Memory B cell (primary cell): ENCODE results near the gene C1orf198.

ENCODE experiments used
- ATAC-seq: fragments of 150-1000 bp; cut with Tn5 transposase; 2 replicates; pipeline ENCODE4 v1.10.0; 2021; ENCODE audit warnings: low read depth, mild to moderate bottlenecking, moderate library complexity
- DNase-seq, 2 donors: peaks; one replicate each; pipeline ENCODE4 v3.0.0; 2022; ENCODE audit warnings: low spot score in 2 of 2
- H3K27ac Mint-ChIP-seq: one replicate; pipeline ENCODE4 v1.8.0; 2022; ENCODE audit warnings: mild to moderate bottlenecking, moderate library complexity, mixed read lengths
- H3K27me3 Mint-ChIP-seq: one replicate; pipeline ENCODE4 v1.8.0; 2022; ENCODE audit warnings: mixed read lengths
- H3K36me3 Mint-ChIP-seq: one replicate; pipeline ENCODE4 v1.8.0; 2022; ENCODE audit warnings: mild to moderate bottlenecking, mixed read lengths
- H3K4me1 Mint-ChIP-seq: one replicate; pipeline ENCODE4 v1.8.0; 2022; ENCODE audit warnings: mixed read lengths
- H3K4me3 Mint-ChIP-seq: one replicate; pipeline ENCODE4 v1.8.0; 2022; ENCODE audit warnings: mild to moderate bottlenecking, moderate library complexity, mixed read lengths
- H3K9me3 Mint-ChIP-seq: one replicate; pipeline ENCODE4 v1.8.0; 2022; ENCODE audit warnings: mixed read lengths

C1orf198 gene

DNA sequence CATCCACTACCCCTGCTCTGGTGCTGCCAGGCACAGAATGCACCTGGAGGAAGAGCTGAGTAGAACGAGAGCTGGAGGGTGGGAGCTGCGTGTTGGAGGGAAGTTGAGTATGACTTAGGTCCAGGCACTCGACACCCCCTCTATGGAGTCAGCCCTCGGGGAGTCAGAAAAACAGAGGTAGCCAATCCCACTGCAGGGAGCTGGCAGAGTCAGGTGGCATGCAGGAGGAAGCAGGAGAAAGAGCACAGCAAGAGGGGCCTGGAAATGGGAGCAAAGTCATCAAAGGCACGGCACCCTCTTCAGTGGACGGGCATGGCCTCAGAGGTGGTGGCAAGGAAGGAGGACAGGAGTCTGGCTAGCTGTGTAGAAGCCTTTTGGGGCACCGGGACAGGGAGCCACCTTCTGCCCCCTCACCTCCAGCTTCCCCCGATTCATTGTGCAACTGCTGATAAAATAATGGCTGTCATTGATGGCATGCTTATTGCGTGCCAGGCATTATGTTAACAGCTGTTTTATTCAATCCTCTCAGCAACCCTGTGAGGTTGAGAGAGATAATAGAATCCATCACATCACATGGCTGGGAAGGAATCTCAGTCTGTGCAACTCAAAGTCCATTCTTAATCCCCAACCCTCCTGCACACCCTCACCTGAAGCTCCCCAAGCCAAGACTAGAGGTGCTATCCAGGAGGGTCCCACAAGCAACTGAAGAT is 42.0 kb downstream of the C1orf198 start:
- Mint-ChIP-seq H3K4me1 (no peaks in the 10 kb centered on the region), H3K9me3 (peaks cover 5% of the 10 kb centered on the region), H3K27ac (no peak overlapping the region), H3K36me3 (peaks cover 2% of the 10 kb centered on the region), H3K4me3 (no peak overlapping the region), H3K27me3 (peaks cover 6% of the 10 kb centered on the region)
- DNase-seq (peak in 1 of 2 donors; percentile 6), ATAC-seq (no peak)

- Mint-ChIP-seq H3K9me3 (peaks cover 2% of the 10 kb centered on the region), H3K4me1 (no peaks in the 10 kb centered on the region), H3K27ac (no peak overlapping the region), H3K4me3 (no peak overlapping the region), H3K27me3 (peaks cover 10% of the 10 kb centered on the region), H3K36me3 (no peaks in the 10 kb centered on the region)
- no peak for DNase-seq
- no peak for ATAC-seq
Observed at GRCh38 chr1:230825761-230826160, 42.6 kb downstream of the C1orf198 start.

GRCh38 chr1:230824919-230825721 is 43.2 kb downstream of the C1orf198 start:
- Mint-ChIP-seq H3K4me3 (no peak overlapping the region), H3K4me1 (no peaks in the 10 kb centered on the region), H3K27me3 (peaks cover 11% of the 10 kb centered on the region), H3K27ac (no peak overlapping the region), H3K36me3 (no peaks in the 10 kb centered on the region), H3K9me3 (no peaks in the 10 kb centered on the region)
- ATAC-seq (no peak), DNase-seq (no peak)

GRCh38 chr1:230824551-230824918 is 43.8 kb downstream of the C1orf198 start:
- no peak for ATAC-seq
- DNase-seq: peak in 1 of 2 donors; percentile 4
- Mint-ChIP-seq H3K27ac (no peak overlapping the region), H3K9me3 (no peaks in the 10 kb centered on the region), H3K4me1 (no peaks in the 10 kb centered on the region), H3K4me3 (no peak overlapping the region), H3K27me3 (peaks cover 11% of the 10 kb centered on the region), H3K36me3 (no peaks in the 10 kb centered on the region)

- Mint-ChIP-seq H3K4me1 (no peaks in the 10 kb centered on the region), H3K36me3 (no peaks in the 10 kb centered on the region), H3K27ac (no peak overlapping the region), H3K27me3 (peaks cover 13% of the 10 kb centered on the region), H3K4me3 (no peak overlapping the region), H3K9me3 (no peaks in the 10 kb centered on the region)
- ATAC-seq (no peak), DNase-seq (no peak)
Observed at GRCh38 chr1:230823931-230824381, 44.4 kb downstream of the C1orf198 start.

- H3K27me3 Mint-ChIP-seq: peaks cover 15% of the 10 kb centered on the region
- ATAC-seq (no peak), DNase-seq (peak in 1 of 2 donors; percentile 6)
- H3K27ac Mint-ChIP-seq: no peak overlapping the region
- no peaks in the 10 kb centered on the region for H3K36me3 Mint-ChIP-seq
- no peaks in the 10 kb centered on the region for H3K9me3 Mint-ChIP-seq
- no peaks in the 10 kb centered on the region for H3K4me1 Mint-ChIP-seq
- H3K4me3 Mint-ChIP-seq: no peak overlapping the region
Observed at GRCh38 chr1:230823426-230823825, 44.9 kb downstream of the C1orf198 start.

- no peaks in the 10 kb centered on the region for H3K9me3 Mint-ChIP-seq
- ATAC-seq (no peak), DNase-seq (no peak)
- no peaks in the 10 kb centered on the region for H3K36me3 Mint-ChIP-seq
- peaks cover 20% of the 10 kb centered on the region for H3K27me3 Mint-ChIP-seq
- H3K4me1 Mint-ChIP-seq: no peaks in the 10 kb centered on the region
- no peak overlapping the region for H3K27ac Mint-ChIP-seq
- H3K4me3 Mint-ChIP-seq: no peak overlapping the region
Observed at GRCh38 chr1:230822092-230822581, 46.2 kb downstream of the C1orf198 start.

- Mint-ChIP-seq H3K4me1 (no peaks in the 10 kb centered on the region), H3K9me3 (no peaks in the 10 kb centered on the region), H3K36me3 (no peaks in the 10 kb centered on the region), H3K27ac (no peak overlapping the region), H3K27me3 (peaks cover 21% of the 10 kb centered on the region), H3K4me3 (no peak overlapping the region)
- DNase-seq: peak in 1 of 2 donors; percentile 2
- no peak for ATAC-seq
Observed at GRCh38 chr1:230821346-230821745, 47.0 kb downstream of the C1orf198 start.

- Mint-ChIP-seq H3K36me3 (no peaks in the 10 kb centered on the region), H3K27ac (no peak overlapping the region), H3K27me3 (peaks cover 22% of the 10 kb centered on the region), H3K4me3 (no peak overlapping the region), H3K4me1 (no peaks in the 10 kb centered on the region), H3K9me3 (no peaks in the 10 kb centered on the region)
- DNase-seq: peak in 1 of 2 donors; percentile 3
- no peak for ATAC-seq
Observed at GRCh38 chr1:230820568-230820967, 47.8 kb downstream of the C1orf198 start.

DNA sequence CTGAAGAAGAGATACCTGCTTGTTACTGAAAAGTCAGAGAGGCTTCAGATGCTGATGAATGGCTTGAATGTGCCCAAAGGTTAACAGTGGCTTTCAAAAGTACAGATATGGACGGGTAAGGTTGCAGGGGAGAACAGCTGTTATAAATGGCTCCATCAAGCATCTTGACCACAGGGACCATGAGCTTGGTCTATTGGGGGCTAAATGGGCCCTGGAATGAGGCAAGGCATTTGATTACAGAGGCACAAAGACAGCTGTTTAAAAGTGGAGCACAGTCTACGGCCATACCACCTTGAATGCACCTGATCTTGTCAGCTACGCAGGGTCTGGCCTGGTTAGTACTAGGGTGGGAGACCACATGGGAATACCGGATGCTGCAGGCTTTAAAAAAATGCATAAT is 48.3 kb downstream of the C1orf198 start:
- peaks cover 1% of the 10 kb centered on the region for H3K9me3 Mint-ChIP-seq
- no peak overlapping the region for H3K27ac Mint-ChIP-seq
- DNase-seq (no peak), ATAC-seq (no peak)
- peaks cover 25% of the 10 kb centered on the region for H3K27me3 Mint-ChIP-seq
- H3K4me3 Mint-ChIP-seq: no peak overlapping the region
- no peaks in the 10 kb centered on the region for H3K36me3 Mint-ChIP-seq
- no peaks in the 10 kb centered on the region for H3K4me1 Mint-ChIP-seq

- Mint-ChIP-seq H3K36me3 (peaks cover 1% of the 10 kb centered on the region), H3K4me3 (no peak overlapping the region)
- no peak for DNase-seq
Observed at GRCh38 chr1:230818901-230819300, 49.4 kb downstream of the C1orf198 start.

DNA sequence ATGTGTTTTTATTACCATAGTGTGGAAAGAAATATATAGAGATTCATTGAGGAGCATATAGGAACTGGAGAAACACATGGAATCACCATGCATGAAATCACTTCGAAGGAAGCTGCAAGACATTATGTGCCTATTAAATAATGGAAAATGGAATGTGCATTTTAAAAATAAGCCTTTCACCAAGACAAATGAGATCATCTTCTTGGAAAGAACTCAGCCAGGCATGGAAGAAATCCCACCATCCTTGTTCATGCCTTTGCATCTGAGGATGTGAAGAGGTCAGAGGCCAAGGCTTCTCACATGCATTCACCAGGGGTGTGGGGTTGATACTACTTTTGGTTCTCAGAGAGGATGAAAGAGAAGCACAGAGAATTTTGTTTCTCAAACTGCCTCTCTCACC is 50.0 kb downstream of the C1orf198 start:
- H3K27me3 Mint-ChIP-seq: peaks cover 25% of the 10 kb centered on the region

More at GRCh38 chr1:230818901-230819300, 49.4 kb downstream of the C1orf198 start:
- no peak for ATAC-seq
- Mint-ChIP-seq H3K27me3 (peaks cover 25% of the 10 kb centered on the region), H3K27ac (no peak overlapping the region), H3K4me1 (no peaks in the 10 kb centered on the region), H3K9me3 (peaks cover 3% of the 10 kb centered on the region)

GRCh38 chr1:230816018-230816417 is 52.3 kb downstream of the C1orf198 start:
- no peaks in the 10 kb centered on the region for H3K4me1 Mint-ChIP-seq
- no peak overlapping the region for H3K27ac Mint-ChIP-seq
- H3K9me3 Mint-ChIP-seq: peaks cover 16% of the 10 kb centered on the region
- no peak overlapping the region for H3K4me3 Mint-ChIP-seq
- H3K36me3 Mint-ChIP-seq: peaks cover 6% of the 10 kb centered on the region
- ATAC-seq: no peak
- H3K27me3 Mint-ChIP-seq: peaks cover 17% of the 10 kb centered on the region
- DNase-seq: peak in 1 of 2 donors; percentile 3

More for the DNA sequence above, 50.0 kb downstream of the C1orf198 start:
- Mint-ChIP-seq H3K9me3 (peaks cover 7% of the 10 kb centered on the region), H3K36me3 (peaks cover 2% of the 10 kb centered on the region), H3K4me3 (no peak overlapping the region), H3K4me1 (no peaks in the 10 kb centered on the region), H3K27ac (no peak overlapping the region)
- DNase-seq (no peak), ATAC-seq (no peak)

GRCh38 chr1:230814949-230815692 is 53.2 kb downstream of the C1orf198 start:
- no peak for ATAC-seq
- Mint-ChIP-seq H3K36me3 (peaks cover 6% of the 10 kb centered on the region), H3K4me1 (no peaks in the 10 kb centered on the region), H3K4me3 (no peak overlapping the region), H3K9me3 (peaks cover 16% of the 10 kb centered on the region), H3K27ac (no peak overlapping the region), H3K27me3 (peaks cover 14% of the 10 kb centered on the region)
- peak in 1 of 2 donors; percentile 3 for DNase-seq
